ENCODE data around the gene PRR5. TPM values are rescaled to one million over a fixed set of nuclear protein-coding genes. Genes with fewer than 3 reads are reported as not detected.
"Not testable (repeated sequence)": the region's sequence is repeated elsewhere in the genome, so short reads cannot be mapped to it uniquely, and the experiment has no call there.

Gene PRR5
- total RNA-seq, 1 donor, result 40.9 TPM

- DNase-seq (ENCODE audit: low read depth in 2 of 3, low spot score in 2 of 3), result peak in 2 of 3 donors; percentile 47 to 55
These were observed 30.3 kb upstream of the PRR5 start for GRCh38 chr22:44671742-44672141.

GRCh38 chr22:44672632-44673031 is 29.4 kb upstream of the PRR5 start:
- no peak for DNase-seq (ENCODE audit: low read depth in 2 of 3, low spot score in 2 of 3)

GRCh38 chr22:44673406-44673805 is 28.6 kb upstream of the PRR5 start:
- no peak for DNase-seq (ENCODE audit: low read depth in 2 of 3, low spot score in 2 of 3)

GRCh38 chr22:44676066-44676440 is 26.0 kb upstream of the PRR5 start:
- DNase-seq (ENCODE audit: low read depth in 2 of 3, low spot score in 2 of 3), result not testable (repeated sequence)

GRCh38 chr22:44676441-44677352 is 25.3 kb upstream of the PRR5 start:
- peak in 2 of 3 donors; percentile 97 to 98 for DNase-seq (ENCODE audit: low read depth in 2 of 3, low spot score in 2 of 3)

- peak in 2 of 3 donors; percentile 40 to 54 for DNase-seq (ENCODE audit: low read depth in 2 of 3, low spot score in 2 of 3)
These were observed 24.6 kb upstream of the PRR5 start for GRCh38 chr22:44677353-44677840.

GRCh38 chr22:44677871-44678555 is 24.0 kb upstream of the PRR5 start:
- DNase-seq (ENCODE audit: low read depth in 2 of 3, low spot score in 2 of 3), result no peak

- no peak for DNase-seq (ENCODE audit: low read depth in 2 of 3, low spot score in 2 of 3)
These were observed 23.3 kb upstream of the PRR5 start for GRCh38 chr22:44678556-44679305.

- DNase-seq (ENCODE audit: low read depth in 2 of 3, low spot score in 2 of 3), result not testable (repeated sequence)
These were observed 22.7 kb upstream of the PRR5 start for GRCh38 chr22:44679306-44679647.

- DNase-seq (ENCODE audit: low read depth in 2 of 3, low spot score in 2 of 3), result no peak
These were observed 21.9 kb upstream of the PRR5 start for GRCh38 chr22:44680058-44680457.

GRCh38 chr22:44680481-44680894 is 21.5 kb upstream of the PRR5 start:
- no peak for DNase-seq (ENCODE audit: low read depth in 2 of 3, low spot score in 2 of 3)

GRCh38 chr22:44682556-44683168 is 19.3 kb upstream of the PRR5 start:
- DNase-seq (ENCODE audit: low read depth in 2 of 3, low spot score in 2 of 3), result no peak

GRCh38 chr22:44683237-44683636 is 18.8 kb upstream of the PRR5 start:
- no peak for DNase-seq (ENCODE audit: low read depth in 2 of 3, low spot score in 2 of 3)

GRCh38 chr22:44683881-44684280 is 18.1 kb upstream of the PRR5 start:
- DNase-seq (ENCODE audit: low read depth in 2 of 3, low spot score in 2 of 3), result no peak

- DNase-seq (ENCODE audit: low read depth in 2 of 3, low spot score in 2 of 3), result peak; percentile 57 to 93 (median 90)
These were observed 17.3 kb upstream of the PRR5 start for GRCh38 chr22:44684506-44685383.

- DNase-seq (ENCODE audit: low read depth in 2 of 3, low spot score in 2 of 3), result peak; percentile 44 to 62 (median 62)
These were observed 16.5 kb upstream of the PRR5 start for GRCh38 chr22:44685384-44686056.

- DNase-seq (ENCODE audit: low read depth in 2 of 3, low spot score in 2 of 3), result no peak
These were observed 15.0 kb upstream of the PRR5 start for GRCh38 chr22:44686873-44687600.

- DNase-seq (ENCODE audit: low read depth in 2 of 3, low spot score in 2 of 3), result no peak
These were observed 12.8 kb upstream of the PRR5 start for GRCh38 chr22:44689173-44689572.
